ENCODE data around the gene MACROD1. TPM values are rescaled to one million over a fixed set of nuclear protein-coding genes. Genes with fewer than 3 reads are reported as not detected.

Gene MACROD1
- total and polyA plus RNA-seq, 9 of the 15 experiments (the other 6 are each of a cell fraction or from before 2014, with no cell fraction given) = 1.1 to 60.0 (median 26.4) TPM

- TF ChIP-seq MGA (IDR thresholded peaks at IDR 0.05) = peak; percentile 98
- peak; percentile 66; the same call in 1 of the 2 replicates for TF ChIP-seq ZBTB9 (CRISPR knock-in tag; IDR thresholded peaks at IDR 0.05)
- TF ChIP-seq RERE (CRISPR knock-in tag; IDR thresholded peaks at IDR 0.05; ENCODE audit: borderline replicate concordance) = 0 out of 2 replicates have a peak, but pooled peaks have one; percentile 33
- TF ChIP-seq HMBOX1 (IDR thresholded peaks at IDR 0.05) = no peak
- 0 out of 2 replicates have a peak, but pooled peaks have one; percentile 40 for TF ChIP-seq SMAD3 (CRISPR knock-in tag; conservative IDR thresholded peaks at IDR 0.05)
Observed at GRCh38 chr11:64185175-64185692, 19.3 kb upstream of the MACROD1 start (continued).
